ENCODE measurements around the gene USHBP1. TPM values are rescaled to one million over a fixed set of nuclear protein-coding genes. Genes with fewer than 3 reads are reported as not detected.
A peak's percentile ranks its signal among the peaks of the same experiment; 100 is the strongest.

USHBP1 gene
- total and polyA plus RNA-seq, 7 experiments from 2014 or later, result 0.22 to 1.2 (median 0.49) TPM; not detected in 1

DNA sequence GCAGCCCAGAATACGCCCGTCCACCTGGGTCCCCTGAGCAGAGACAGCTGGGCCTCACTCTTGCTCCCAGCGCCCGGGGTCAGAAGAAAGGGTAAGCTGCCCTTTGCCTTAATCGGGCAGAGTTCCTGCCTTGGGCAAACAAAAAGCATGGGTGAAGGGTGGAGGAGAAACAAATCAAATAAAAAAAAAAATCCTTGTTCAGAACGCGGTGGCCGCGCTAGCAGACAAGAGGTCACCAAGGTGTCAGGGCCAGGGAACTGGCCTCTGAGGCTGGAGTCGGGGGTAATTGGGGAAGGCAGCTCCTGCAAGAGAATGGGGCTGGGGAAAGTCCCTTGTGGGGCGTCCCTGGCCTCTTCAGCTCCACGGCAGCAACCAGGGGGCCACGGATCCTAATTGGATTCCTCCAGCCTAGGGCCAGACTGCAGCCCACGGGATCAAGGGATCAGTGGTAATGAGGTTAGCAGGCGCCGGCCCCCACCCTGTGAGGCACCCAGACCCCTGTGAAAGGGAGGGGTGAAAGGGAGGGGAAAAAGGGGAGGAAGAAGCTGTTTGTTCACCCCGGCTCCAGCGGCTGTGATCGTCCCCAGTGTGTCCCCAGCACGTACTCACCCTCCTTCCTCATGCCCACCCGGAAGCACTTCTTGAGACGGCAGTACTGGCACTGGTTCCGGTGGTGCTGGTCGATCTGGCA, 24.3 kb downstream of the USHBP1 start:
- Histone ChIP-seq H3K4me3 (ENCODE audit: low read length) (no peak overlapping the region), H3K9me3 (ENCODE audit: control insufficient read depth in 2 of 3, low read length in 3 of 3) (no peaks in the 10 kb centered on the region), H3K27me3 (ENCODE audit: control insufficient read depth in 2 of 2, insufficient read depth in 2 of 2, low read length in 2 of 2) (no peaks in the 10 kb centered on the region), H3K27ac (ENCODE audit: low read depth, low read length) (no peak overlapping the region), H3K36me3 (ENCODE audit: control insufficient read depth in 2 of 3, insufficient read depth in 3 of 3, low read length in 3 of 3) (no peaks in the 10 kb centered on the region), H3K4me1 (ENCODE audit: control insufficient read depth in 2 of 2, insufficient read depth in 2 of 2, low read length in 2 of 2) (no peaks in the 10 kb centered on the region)
- H3K4me1 Mint-ChIP-seq, result peaks cover 0 to 10% (median 0%) of the 10 kb centered on the region in 7 donors
- CTCF ChIA-PET, result interaction anchor here (0.5 kb wide), 1 partner anchor 65 kb away, joined by 3 read pairs; no protein-coding TSS in a partner anchor
- ATAC-seq (no peak), DNase-seq (no peak)
- H3K4me3 Mint-ChIP-seq, result no peak overlapping the region
- POLR2A ChIA-PET, result interaction anchor here (0.6 to 1.4 kb wide), 2 partner anchors 24 to 538 kb away, joined by 3 to 4 read pairs; no protein-coding TSS in a partner anchor
- H3K27me3 Mint-ChIP-seq, result peaks cover 0 to 4% (median 0%) of the 10 kb centered on the region in 5 donors
- no peaks in the 10 kb centered on the region for H3K9me3 Mint-ChIP-seq
- H3K27ac Mint-ChIP-seq, result peak overlapping the region in 1 of 9 donors; percentile 86
- intact Hi-C loops (cut with micrococcal nuclease), result no loop called here
- H3K36me3 Mint-ChIP-seq, result no peaks in the 10 kb centered on the region

- H3K36me3 ChIP-seq (ENCODE audit: control insufficient read depth in 2 of 3, insufficient read depth in 3 of 3, low read length in 3 of 3), result no peaks in the 10 kb centered on the region
- H3K4me3 Mint-ChIP-seq, result peak overlapping the region in 6 of 10 donors; percentile 23 to 82 (median 38)
- H3K27ac ChIP-seq (ENCODE audit: low read depth, low read length), result no peak overlapping the region
- intact Hi-C loops (cut with micrococcal nuclease), result no loop called here
- DNase-seq, result no peak
- CTCF ChIA-PET, result interaction anchor here (1.4 kb wide), 1 partner anchor 23 kb away, joined by 5 read pairs; the partner anchor contains the start of gene USE1
- no peak for ATAC-seq
- H3K4me1 Mint-ChIP-seq, result peaks cover 4 to 22% (median 16%) of the 10 kb centered on the region in 7 donors
- no peaks in the 10 kb centered on the region for H3K9me3 ChIP-seq (ENCODE audit: control insufficient read depth in 2 of 3, low read length in 3 of 3)
- H3K36me3 Mint-ChIP-seq, result no peaks in the 10 kb centered on the region
- H3K9me3 Mint-ChIP-seq, result no peaks in the 10 kb centered on the region
- no peaks in the 10 kb centered on the region for H3K27me3 Mint-ChIP-seq
- peaks cover 0 to 11% of the 10 kb centered on the region in 2 donors for H3K4me1 ChIP-seq (ENCODE audit: control insufficient read depth in 2 of 2, insufficient read depth in 2 of 2, low read length in 2 of 2)
- POLR2A ChIA-PET, result interaction anchor here (4.2 kb wide), 1 partner anchor 22 kb away, joined by 30 read pairs; the partner anchor contains the start of gene USE1
- no peaks in the 10 kb centered on the region for H3K27me3 ChIP-seq (ENCODE audit: control insufficient read depth in 2 of 2, insufficient read depth in 2 of 2, low read length in 2 of 2)
- peak overlapping the region in 3 of 9 donors; percentile 16 to 52 (median 40) for H3K27ac Mint-ChIP-seq
- H3K4me3 ChIP-seq (ENCODE audit: low read length), result no peak overlapping the region
Measured at GRCh38 chr19:17237747-17238706, 26.5 kb downstream of the USHBP1 start.

DNA sequence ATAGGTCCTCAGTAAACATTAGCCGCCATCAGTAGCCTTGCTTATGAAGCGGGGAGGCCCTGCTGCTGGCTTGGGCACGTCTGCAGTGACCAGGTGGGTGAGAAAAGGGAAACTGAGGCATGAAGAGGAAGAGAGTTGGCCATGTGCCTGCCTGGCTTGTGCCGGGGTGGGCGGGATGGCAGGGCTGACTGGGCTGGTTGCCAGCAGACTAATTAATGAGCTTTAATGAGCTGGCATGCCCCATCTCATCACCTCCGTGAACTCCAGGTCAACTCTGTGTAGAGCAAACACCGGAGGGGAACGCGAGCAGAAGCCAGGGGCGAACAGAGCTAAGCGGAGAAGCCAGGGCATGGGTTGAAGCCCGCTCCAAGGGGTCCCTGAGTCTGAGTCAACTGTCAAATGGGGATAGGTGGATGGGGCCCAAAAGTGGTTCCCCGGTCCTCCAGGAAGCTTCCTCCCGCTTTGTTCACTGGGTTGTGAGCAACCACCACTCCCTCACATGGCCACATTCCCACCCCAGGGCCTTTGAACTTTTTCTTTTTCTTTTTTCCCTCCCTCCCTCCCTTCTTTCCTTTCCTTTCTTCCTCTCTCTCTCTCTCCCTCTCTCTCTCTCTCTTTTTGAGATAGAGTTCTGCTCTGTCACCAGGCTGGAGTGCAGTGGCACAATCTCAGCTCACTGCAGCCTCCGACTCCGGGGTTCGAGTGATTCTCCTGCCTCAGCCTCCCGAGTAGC, 27.6 kb downstream of the USHBP1 start:
- ChIA-PET CTCF (interaction anchor here (1.1 to 2.2 kb wide), 3 partner anchors 11 to 32 kb away, joined by 3 to 13 read pairs (median 5); partner anchors contain the start of genes OCEL1 and USE1), POLR2A (interaction anchor here (0.5 to 4.2 kb wide), 4 partner anchors 11 to 38 kb away, joined by 3 to 37 read pairs (median 17); partner anchors contain the start of genes OCEL1 and USE1)
- H3K4me3 ChIP-seq (ENCODE audit: low read length), result no peak overlapping the region
- H3K27me3 ChIP-seq (ENCODE audit: control insufficient read depth in 2 of 2, insufficient read depth in 2 of 2, low read length in 2 of 2), result no peaks in the 10 kb centered on the region
- H3K36me3 Mint-ChIP-seq, result peaks cover 0 to under 1% (median 0%) of the 10 kb centered on the region in 5 donors
- DNase-seq (no peak), ATAC-seq (no peak)
- H3K9me3 Mint-ChIP-seq, result no peaks in the 10 kb centered on the region
- peak overlapping the region in 7 of 10 donors; percentile 27 to 88 (median 41) for H3K4me3 Mint-ChIP-seq
- intact Hi-C loops (cut with micrococcal nuclease), result no loop called here
- H3K4me1 Mint-ChIP-seq, result peaks cover 4 to 22% (median 16%) of the 10 kb centered on the region in 7 donors
- H3K9me3 ChIP-seq (ENCODE audit: control insufficient read depth in 2 of 3, low read length in 3 of 3), result no peaks in the 10 kb centered on the region
- H3K27ac Mint-ChIP-seq, result peak overlapping the region in 2 of 9 donors; percentile 23 to 40
- H3K27ac ChIP-seq (ENCODE audit: low read depth, low read length), result no peak overlapping the region
- H3K36me3 ChIP-seq (ENCODE audit: control insufficient read depth in 2 of 3, insufficient read depth in 3 of 3, low read length in 3 of 3), result peaks cover 0 to 2% (median 1%) of the 10 kb centered on the region in 3 experiments
- H3K27me3 Mint-ChIP-seq, result no peaks in the 10 kb centered on the region
- peaks cover 0 to 11% of the 10 kb centered on the region in 2 donors for H3K4me1 ChIP-seq (ENCODE audit: control insufficient read depth in 2 of 2, insufficient read depth in 2 of 2, low read length in 2 of 2)

- Histone ChIP-seq H3K4me1 (ENCODE audit: control insufficient read depth in 2 of 2, insufficient read depth in 2 of 2, low read length in 2 of 2) (peaks cover 0 to 11% of the 10 kb centered on the region in 2 donors), H3K27ac (ENCODE audit: low read depth, low read length) (peak overlapping the region; percentile 64), H3K36me3 (ENCODE audit: control insufficient read depth in 2 of 3, insufficient read depth in 3 of 3, low read length in 3 of 3) (peaks cover 0 to 4% (median 3%) of the 10 kb centered on the region in 3 experiments), H3K4me3 (ENCODE audit: low read length) (peak overlapping the region; percentile 74), H3K27me3 (ENCODE audit: control insufficient read depth in 2 of 2, insufficient read depth in 2 of 2, low read length in 2 of 2) (no peaks in the 10 kb centered on the region), H3K9me3 (ENCODE audit: control insufficient read depth in 2 of 3, low read length in 3 of 3) (no peaks in the 10 kb centered on the region)
- Mint-ChIP-seq H3K4me1 (peaks cover 4 to 22% (median 16%) of the 10 kb centered on the region in 7 donors), H3K27ac (peak overlapping the region in 1 of 9 donors; percentile 23), H3K27me3 (no peaks in the 10 kb centered on the region), H3K9me3 (no peaks in the 10 kb centered on the region), H3K4me3 (peak overlapping the region in 9 of 10 donors; percentile 39 to 88 (median 67)), H3K36me3 (peaks cover 0 to 3% (median 0%) of the 10 kb centered on the region in 5 donors)
- intact Hi-C loops (cut with micrococcal nuclease), result loop anchor here (1.0 to 2.0 kb wide), 12 partner anchors 9 to 169 kb away; partner anchors contain the start of genes OCEL1 (in 2 of the 2), USE1 (in 2 of the 2), BABAM1 (in 1 of the 2) and HAUS8 (in 1 of the 2)
- ATAC-seq, result peak; percentile 49
- ChIA-PET CTCF (interaction anchor here (0.6 to 2.2 kb wide), 9 partner anchors 10 to 783 kb away, joined by 3 to 13 read pairs (median 3); partner anchors contain the start of genes OCEL1 and USE1), POLR2A (interaction anchor here (0.5 to 4.2 kb wide), 14 partner anchors 8 to 169 kb away, joined by 3 to 37 read pairs (median 6); partner anchors contain the start of genes BABAM1, OCEL1, USE1 and USHBP1)
- DNase-seq, result no peak
Measured at GRCh38 chr19:17235971-17236777, 28.4 kb downstream of the USHBP1 start.

- peak overlapping the region; percentile 64 for H3K27ac ChIP-seq (ENCODE audit: low read depth, low read length)
- peak overlapping the region; percentile 74 for H3K4me3 ChIP-seq (ENCODE audit: low read length)
- peak; percentile 62 to 75 (median 73) for DNase-seq
- no peaks in the 10 kb centered on the region for H3K27me3 ChIP-seq (ENCODE audit: control insufficient read depth in 2 of 2, insufficient read depth in 2 of 2, low read length in 2 of 2)
- peaks cover 0 to 11% of the 10 kb centered on the region in 2 donors for H3K4me1 ChIP-seq (ENCODE audit: control insufficient read depth in 2 of 2, insufficient read depth in 2 of 2, low read length in 2 of 2)
- H3K9me3 ChIP-seq (ENCODE audit: control insufficient read depth in 2 of 3, low read length in 3 of 3), result no peaks in the 10 kb centered on the region
- H3K27me3 Mint-ChIP-seq, result no peaks in the 10 kb centered on the region
- peaks cover 0 to 4% (median 3%) of the 10 kb centered on the region in 3 experiments for H3K36me3 ChIP-seq (ENCODE audit: control insufficient read depth in 2 of 3, insufficient read depth in 3 of 3, low read length in 3 of 3)
- H3K36me3 Mint-ChIP-seq, result peaks cover 0 to 3% (median 0%) of the 10 kb centered on the region in 5 donors
- peak overlapping the region; percentile 67 to 88 (median 82) for H3K4me3 Mint-ChIP-seq
- peaks cover 4 to 22% (median 13%) of the 10 kb centered on the region in 7 donors for H3K4me1 Mint-ChIP-seq
- H3K27ac Mint-ChIP-seq, result peak overlapping the region in 4 of 9 donors; percentile 12 to 77 (median 58)
- peak; percentile 95 for ATAC-seq
- POLR2A ChIA-PET, result interaction anchor here (0.6 to 4.2 kb wide), 15 partner anchors 9 to 844 kb away, joined by 3 to 37 read pairs (median 6); partner anchors contain the start of genes BABAM1, OCEL1, USE1 and USHBP1
- intact Hi-C loops (cut with micrococcal nuclease), result loop anchor here (1.0 to 2.0 kb wide), 12 partner anchors 9 to 169 kb away; partner anchors contain the start of genes OCEL1 (in 2 of the 2), USE1 (in 2 of the 2), BABAM1 (in 1 of the 2) and HAUS8 (in 1 of the 2)
- CTCF ChIA-PET, result interaction anchor here (0.6 to 2.2 kb wide), 8 partner anchors 10 to 782 kb away, joined by 3 to 13 read pairs (median 4); partner anchors contain the start of genes OCEL1 and USE1
- H3K9me3 Mint-ChIP-seq, result no peaks in the 10 kb centered on the region
Measured at GRCh38 chr19:17235300-17235970, 29.1 kb downstream of the USHBP1 start.

Data from naive thymus-derived CD4-positive, alpha-beta T cell (primary cell).